B cell (primary cell): ENCODE measurements around the gene ADSS1. TPM values are rescaled to one million over a fixed set of nuclear protein-coding genes. Genes with fewer than 3 reads are reported as not detected.

Experiments
- ATAC-seq: fragments of 200-7000 bp; cut with Tn5 transposase; one replicate; pipeline ENCODE4 v1.10.0; 2021; ENCODE audit warnings: low read depth, mild to moderate bottlenecking, moderate number of reproducible peaks, moderate library complexity
- CTCF ChIA-PET: fragments of 350-600 bp; sonication (Branson Sonifier 250); formaldehyde crosslinking; loops from one replicate; lab custom pipeline; 2021; ENCODE audit warnings: antibody characterized with exemption, inconsistent platforms; lab: Charles Lee
- POLR2A ChIA-PET: fragments of 350-600 bp; sonication (Branson Sonifier 250); formaldehyde crosslinking; loops from one replicate; lab custom pipeline; 2021; ENCODE audit warnings: antibody characterized with exemption; lab: Charles Lee
- DNase-seq: peaks from one replicate; pipeline ENCODE4 v3.0.0; 2013
- H2AFZ ChIP-seq: 2 replicates; pipeline ENCODE4 v1.6.1; 2012; ENCODE audit warnings: mild to moderate bottlenecking, low read depth, low read length; ENCODE audit not compliant: insufficient read depth, poor library complexity, severe bottlenecking
- H3K27ac ChIP-seq, 2 donors: 1 replicate in 1 of 2; 2 replicates in 1 of 2; pipeline ENCODE4 v1.5.1; 2012 to 2013; ENCODE audit warnings: low read length in 2 of 2, mild to moderate bottlenecking in 2 of 2, moderate library complexity in 1 of 2
- H3K27me3 ChIP-seq, 4 experiments: fragments of 200-600 bp in 1 of 4; sonication (generic) in 1 of 4; replicated peaks in 1 of 4; 1 replicate in 2 of 4; 2 replicates in 2 of 4; pipeline versions ENCODE4 v1.6.1 to v1.7.0; 2013 to 2016; ENCODE audit warnings: low read length in 3 of 4, mild to moderate bottlenecking in 2 of 4, mixed read lengths in 1 of 4, moderate library complexity in 1 of 4; ENCODE audit not compliant: insufficient read depth in 4 of 4, control insufficient read depth in 3 of 4; ENCODE audit errors: control extremely low read depth in 1 of 4
- H3K36me3 ChIP-seq, 2 experiments: replicated peaks in 1 of 2; 1 replicate in 1 of 2; 2 replicates in 1 of 2; pipeline versions ENCODE4 v1.6.1 to v1.7.1; 2013; ENCODE audit warnings: low read length in 1 of 2; ENCODE audit not compliant: insufficient read depth in 2 of 2, control insufficient read depth in 1 of 2; ENCODE audit errors: control extremely low read depth in 1 of 2, extremely low read depth in 1 of 2
- H3K4me1 ChIP-seq, 2 donors: fragments of 200-600 bp in 1 of 2; sonication (generic) in 1 of 2; 1 replicate in 1 of 2; 2 replicates in 1 of 2; pipeline versions ENCODE4 v1.5.1 to v1.6.1; 2013 to 2017; ENCODE audit warnings: low read length in 2 of 2; ENCODE audit not compliant: control insufficient read depth in 2 of 2, insufficient read depth in 2 of 2
- H3K4me2 ChIP-seq: replicated peaks from 2 replicates; pipeline ENCODE3; 2012; ENCODE audit warnings: mild to moderate bottlenecking, low read depth, low read length; ENCODE audit not compliant: poor library complexity, severe bottlenecking
- H3K4me3 ChIP-seq, 5 experiments: fragments of 200-600 bp in 1 of 5; sonication (generic) in 1 of 5; 1 replicate in 3 of 5; 2 replicates in 2 of 5; pipeline versions ENCODE4 v1.5.1 to v1.7.0; 2011 to 2016; ENCODE audit warnings: low read length in 4 of 5, mild to moderate bottlenecking in 4 of 5, low read depth in 2 of 5, control low read depth in 1 of 5, moderate library complexity in 1 of 5; ENCODE audit not compliant: insufficient read depth in 1 of 5; ENCODE audit errors: control extremely low read depth in 1 of 5, extremely low read depth in 1 of 5
- H3K79me2 ChIP-seq: fragments of 200-600 bp; sonication (generic); one replicate; pipeline ENCODE4 v1.6.0; 2016; ENCODE audit warnings: low read length; ENCODE audit not compliant: control insufficient read depth, insufficient read depth
- H3K9ac ChIP-seq: fragments of 200-600 bp; sonication (generic); 2 replicates; pipeline ENCODE4 v1.6.1; 2017; ENCODE audit warnings: mild to moderate bottlenecking, low read length, moderate library complexity
- H3K9me3 ChIP-seq, 3 donors: one replicate each; pipeline versions ENCODE4 v1.6.1 to v1.7.1; 2013; ENCODE audit warnings: low read length in 2 of 3; ENCODE audit not compliant: control insufficient read depth in 2 of 3, insufficient read depth in 1 of 3; ENCODE audit errors: control extremely low read depth in 1 of 3
- H4K20me1 ChIP-seq: 2 replicates; pipeline ENCODE4 v1.6.0; 2012; ENCODE audit warnings: mild to moderate bottlenecking, low read length; ENCODE audit not compliant: insufficient read depth, control insufficient read depth, poor library complexity, severe bottlenecking
- H3K27ac Mint-ChIP-seq: one replicate; pipeline ENCODE4 v1.8.0; 2021; ENCODE audit warnings: mixed read lengths
- H3K27me3 Mint-ChIP-seq: one replicate; pipeline ENCODE4 v1.8.0; 2021; ENCODE audit warnings: mixed read lengths
- H3K4me1 Mint-ChIP-seq: one replicate; pipeline ENCODE4 v1.8.0; 2021; ENCODE audit warnings: mixed read lengths
- H3K4me3 Mint-ChIP-seq: one replicate; pipeline ENCODE4 v1.8.0; 2021; ENCODE audit warnings: mixed read lengths
- H3K9me3 Mint-ChIP-seq: one replicate; pipeline ENCODE4 v1.8.0; 2022; ENCODE audit warnings: mixed read lengths; ENCODE audit not compliant: insufficient read depth
- EZH2 ChIP-seq: IDR thresholded peaks from 2 replicates; pipeline ENCODE4 v1.6.1; 2012; ENCODE audit warnings: borderline replicate concordance, low read depth, mild to moderate bottlenecking, moderate library complexity, low read length; ENCODE audit not compliant: insufficient read depth, poor library complexity, severe bottlenecking
- WGBS: methylation state at CpG from one replicate; pipeline ENCODE4 v1.1.5; 2013; ENCODE audit warnings: missing lambda C conversion rate; ENCODE audit not compliant: insufficient coverage; 5-methylcytosine and 5-hydroxymethylcytosine counted together
- intact Hi-C: fragments of 100-400 bp; cut with micrococcal nuclease; formaldehyde crosslinking; loops from one replicate; pipeline ENCODE4 v1.10.0; 2022
- polyA plus RNA-seq: library from polyadenylated mRNA; depleted of rRNA; stranded (reverse); fragments of >200 nt; gene quantifications from 2 replicates; pipeline ENCODE4 v1.2.3, GENCODE V29; 2012
- total RNA-seq, 2 donors: library from RNA; stranded (reverse); fragments of 120-200 nt in 1 of 2; gene quantifications; 1 replicate in 1 of 2; 2 replicates in 1 of 2; pipeline versions ENCODE4 v1.2.3 to v1.2.4, GENCODE V29; 2013 to 2022
- TF ChIP-seq, protein P1 (sequence below): fragments of 200-600 bp; IDR thresholded peaks from one replicate; pipeline ENCODE4 v1.8.0; 2022; ENCODE audit warnings: antibody characterized with exemption, mild to moderate bottlenecking

Gene ADSS1
- total and polyA plus RNA-seq, 2 donors (not counting 1 experiment from before 2014, with no cell fraction given) = 0.33 to 1.7 TPM

DNA sequence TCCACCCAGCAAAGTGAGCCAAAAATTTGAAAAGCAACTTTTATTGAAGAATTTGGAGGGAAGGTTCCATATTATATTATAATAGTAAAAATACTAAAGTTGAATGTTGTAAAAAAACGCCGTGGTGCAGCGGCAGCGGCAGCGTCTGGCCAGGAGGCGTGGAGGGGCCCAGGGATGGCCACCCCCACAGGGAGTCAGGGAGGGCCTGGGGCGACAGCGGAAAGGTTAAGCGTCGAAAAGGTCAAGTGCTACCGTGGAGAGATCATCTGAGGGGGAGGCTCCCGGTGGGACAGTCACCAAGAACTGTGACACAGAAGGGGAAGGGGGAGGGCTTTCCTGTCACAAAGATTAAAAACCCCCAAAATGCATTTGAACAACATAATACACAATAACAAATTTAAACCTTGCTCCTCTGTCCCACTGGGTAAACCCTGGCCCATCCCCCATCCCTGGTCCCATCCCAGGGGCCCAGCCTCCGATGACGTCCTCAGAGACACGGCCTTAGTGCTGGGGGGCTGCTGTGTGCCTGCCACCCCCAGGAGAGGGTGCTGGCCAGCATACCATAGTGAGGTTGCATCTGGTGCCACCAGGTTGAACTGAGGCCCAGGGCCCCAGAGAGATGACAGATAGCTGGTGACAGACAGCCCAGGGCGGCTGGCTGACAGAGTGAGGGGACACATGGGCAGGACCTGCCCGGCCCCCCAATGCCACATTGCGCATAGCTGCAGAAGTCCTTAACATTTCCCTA lies 45.5 kb downstream of the ADSS1 start:
- Mint-ChIP-seq H3K9me3 (no peaks in the 10 kb centered on the region), H3K27ac (no peak overlapping the region), H3K27me3 (no peaks in the 10 kb centered on the region), H3K4me3 (no peak overlapping the region), H3K4me1 (peaks cover 8% of the 10 kb centered on the region)
- no peak for DNase-seq
- WGBS = 89% methylated on average over 14 of the region's 18 CpGs
- TF ChIP-seq, protein P1, sequence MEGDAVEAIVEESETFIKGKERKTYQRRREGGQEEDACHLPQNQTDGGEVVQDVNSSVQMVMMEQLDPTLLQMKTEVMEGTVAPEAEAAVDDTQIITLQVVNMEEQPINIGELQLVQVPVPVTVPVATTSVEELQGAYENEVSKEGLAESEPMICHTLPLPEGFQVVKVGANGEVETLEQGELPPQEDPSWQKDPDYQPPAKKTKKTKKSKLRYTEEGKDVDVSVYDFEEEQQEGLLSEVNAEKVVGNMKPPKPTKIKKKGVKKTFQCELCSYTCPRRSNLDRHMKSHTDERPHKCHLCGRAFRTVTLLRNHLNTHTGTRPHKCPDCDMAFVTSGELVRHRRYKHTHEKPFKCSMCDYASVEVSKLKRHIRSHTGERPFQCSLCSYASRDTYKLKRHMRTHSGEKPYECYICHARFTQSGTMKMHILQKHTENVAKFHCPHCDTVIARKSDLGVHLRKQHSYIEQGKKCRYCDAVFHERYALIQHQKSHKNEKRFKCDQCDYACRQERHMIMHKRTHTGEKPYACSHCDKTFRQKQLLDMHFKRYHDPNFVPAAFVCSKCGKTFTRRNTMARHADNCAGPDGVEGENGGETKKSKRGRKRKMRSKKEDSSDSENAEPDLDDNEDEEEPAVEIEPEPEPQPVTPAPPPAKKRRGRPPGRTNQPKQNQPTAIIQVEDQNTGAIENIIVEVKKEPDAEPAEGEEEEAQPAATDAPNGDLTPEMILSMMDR = no peak
- TF ChIP-seq EZH2 = no peak
- H3K27me3 ChIP-seq = no peaks in the 10 kb centered on the region
- peaks cover 0 to 10% of the 10 kb centered on the region in 2 experiments for H3K36me3 ChIP-seq
- H2AFZ ChIP-seq = no peak overlapping the region
- ChIA-PET CTCF (interaction anchor here (1.0 to 6.1 kb wide), 14 partner anchors 15 to 277 kb away, joined by 3 to 89 read pairs (median 7); partner anchors contain the start of genes SIVA1 and ZBTB42), POLR2A (no interaction called here)
- H3K9me3 ChIP-seq = peaks cover 0 to 14% (median 3%) of the 10 kb centered on the region in 3 donors
- no peak overlapping the region for H3K4me3 ChIP-seq
- H3K79me2 ChIP-seq = no peaks in the 10 kb centered on the region
- no peak overlapping the region for H3K9ac ChIP-seq
- H4K20me1 ChIP-seq = no peaks in the 10 kb centered on the region
- intact Hi-C loops = no loop called here
- no peak overlapping the region for H3K27ac ChIP-seq
- no peak for ATAC-seq
- H3K4me1 ChIP-seq = peaks cover 0 to 8% of the 10 kb centered on the region in 2 donors
- no peak overlapping the region for H3K4me2 ChIP-seq

DNA sequence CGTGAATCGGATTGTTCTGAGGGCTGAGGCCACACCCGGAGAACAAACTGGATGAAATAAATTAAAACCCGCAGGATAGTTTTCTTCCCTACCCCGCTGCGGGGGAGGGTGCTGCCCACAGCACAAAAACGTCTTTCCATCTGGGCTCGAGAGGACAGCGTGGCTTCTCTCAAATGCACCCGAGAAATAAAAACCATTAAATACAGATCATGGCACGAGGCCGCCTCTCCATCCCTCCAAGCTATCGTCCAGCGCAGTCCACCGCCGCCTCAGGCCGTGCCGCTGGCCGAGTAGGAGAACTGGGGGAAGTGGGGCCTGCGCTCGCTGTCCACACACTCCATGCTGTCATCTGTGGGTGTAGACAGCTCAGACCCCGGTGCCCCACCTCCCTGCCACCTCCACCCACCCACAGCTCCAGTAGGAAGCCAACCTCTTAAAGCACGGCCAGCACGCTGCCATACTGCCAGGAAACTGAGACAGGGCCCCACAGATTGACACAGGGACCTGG lies 46.1 kb downstream of the ADSS1 start:
- no peak for TF ChIP-seq EZH2
- TF ChIP-seq, protein P1 = no peak
- Histone ChIP-seq H2AFZ (no peak overlapping the region), H3K9me3 (peaks cover 0 to 14% (median 3%) of the 10 kb centered on the region in 3 donors), H3K4me3 (no peak overlapping the region), H3K36me3 (peaks cover 0 to 10% of the 10 kb centered on the region in 2 experiments), H3K9ac (no peak overlapping the region), H3K4me2 (no peak overlapping the region), H3K27ac (no peak overlapping the region), H3K27me3 (no peaks in the 10 kb centered on the region), H3K79me2 (no peaks in the 10 kb centered on the region), H3K4me1 (peaks cover 0 to 8% of the 10 kb centered on the region in 2 donors), H4K20me1 (no peaks in the 10 kb centered on the region)
- WGBS = 97% methylated on average over 23 of the region's 24 CpGs
- no peak overlapping the region for H3K27ac Mint-ChIP-seq
- peaks cover 8% of the 10 kb centered on the region for H3K4me1 Mint-ChIP-seq
- ATAC-seq (no peak), DNase-seq (no peak)
- no peak overlapping the region for H3K4me3 Mint-ChIP-seq
- ChIA-PET CTCF (interaction anchor here (0.5 to 6.1 kb wide), 5 partner anchors 18 to 231 kb away, joined by 3 to 89 read pairs (median 4); partner anchors contain the start of gene SIVA1), POLR2A (no interaction called here)
- intact Hi-C loops = no loop called here
- no peaks in the 10 kb centered on the region for H3K9me3 Mint-ChIP-seq
- no peaks in the 10 kb centered on the region for H3K27me3 Mint-ChIP-seq
